SU-DHL-6 (cell line): ENCODE results near the gene NTSR1.

Experiments used
- H2AFZ ChIP-seq: fragments of 200-600 bp; sonication (generic); 2 replicates; pipeline ENCODE4 v1.6.1; 2014; ENCODE audit warnings: low read depth, mild to moderate bottlenecking, moderate library complexity, mixed read lengths, antibody characterized with exemption, low read length; ENCODE audit not compliant: severe bottlenecking
- H3F3A ChIP-seq: fragments of 200-600 bp; shearing (Covaris generic); 2 replicates; pipeline ENCODE4 v1.6.0; 2016; ENCODE audit warnings: antibody characterized with exemption, mild to moderate bottlenecking; ENCODE audit not compliant: insufficient read depth
- H3K27ac ChIP-seq: fragments of 200-600 bp; sonication (generic); 2 replicates; pipeline ENCODE4 v1.5.1; 2016; ENCODE audit warnings: low read depth, mild to moderate bottlenecking, low read length, moderate library complexity, mixed read lengths
- H3K27me3 ChIP-seq: fragments of 200-600 bp; sonication (generic), shearing (Covaris generic); 2 replicates; pipeline ENCODE4 v1.6.0; 2014; ENCODE audit warnings: mild to moderate bottlenecking, low read length
- H3K36me3 ChIP-seq: fragments of 200-600 bp; sonication (generic); 2 replicates; pipeline ENCODE4 v1.6.1; 2014; ENCODE audit warnings: mild to moderate bottlenecking, low read length, mixed read lengths
- H3K4me2 ChIP-seq: fragments of 300-600, 200-600 bp; shearing (Covaris generic), sonication (generic); 2 replicates; pipeline ENCODE4 v1.6.0; 2014; ENCODE audit warnings: low read length, low read depth, mild to moderate bottlenecking; ENCODE audit not compliant: poor library complexity, severe bottlenecking
- H3K4me3 ChIP-seq: fragments of 200-600 bp; sonication (generic); 2 replicates; pipeline ENCODE4 v1.5.1; 2014; ENCODE audit warnings: antibody characterized with exemption, low read length, mild to moderate bottlenecking, mixed read lengths; ENCODE audit not compliant: insufficient read depth, poor library complexity, severe bottlenecking
- H3K79me2 ChIP-seq: fragments of 200-600 bp; sonication (generic); 2 replicates; pipeline ENCODE4 v1.6.1; 2014; ENCODE audit warnings: mild to moderate bottlenecking, low read length, moderate library complexity; ENCODE audit not compliant: insufficient read depth
- H3K9ac ChIP-seq: fragments of 200-600 bp; sonication (generic); 2 replicates; pipeline ENCODE4 v1.7.0; 2014; ENCODE audit warnings: mild to moderate bottlenecking, low read length
- H3K9me2 ChIP-seq: fragments of 200-600 bp; sonication (generic); replicated peaks from 2 replicates; pipeline ENCODE4 v1.6.1; 2014; ENCODE audit warnings: low read length; ENCODE audit not compliant: insufficient read depth
- H3K9me3 ChIP-seq: fragments of 200-600 bp; sonication (generic); 2 replicates; pipeline ENCODE4 v1.6.1; 2014; ENCODE audit warnings: low read length, mixed read lengths; ENCODE audit not compliant: insufficient read depth
- H4K20me1 ChIP-seq: fragments of 200-600 bp; sonication (generic); 2 replicates; pipeline ENCODE4 v1.6.1; 2014; ENCODE audit warnings: low read depth, mild to moderate bottlenecking, antibody characterized with exemption, low read length, moderate library complexity, mixed read lengths
- CTCF ChIP-seq: fragments of 200-600 bp; sonication (generic); IDR thresholded peaks from one replicate; pipeline ENCODE4 v1.5.1; 2017; ENCODE audit warnings: antibody characterized with exemption, mild to moderate bottlenecking, low read length, moderate library complexity; ENCODE audit not compliant: insufficient read depth, poor library complexity, severe bottlenecking
- EZH2phosphoT487 ChIP-seq: fragments of 200-600 bp; sonication (generic), shearing (Covaris generic); conservative IDR thresholded peaks from 2 replicates; pipeline ENCODE4 v1.6.1; 2018; ENCODE audit warnings: mild to moderate bottlenecking, antibody characterized with exemption, low read length, moderate library complexity, mixed read lengths

The NTSR1 gene

GRCh38 chr20:62802026-62802712, 93.5 kb downstream of the NTSR1 start:
- Histone ChIP-seq H4K20me1 (no peaks in the 10 kb centered on the region; the same call in 1 of the 2 replicates), H3K9ac (no peak overlapping the region), H3K9me2 (no peaks in the 10 kb centered on the region), H3F3A (peaks cover 14% of the 10 kb centered on the region), H3K27ac (no peak overlapping the region), H2AFZ (no peak overlapping the region), H3K79me2 (peaks cover 9% of the 10 kb centered on the region), H3K36me3 (no peaks in the 10 kb centered on the region), H3K27me3 (no peaks in the 10 kb centered on the region), H3K4me2 (no peak overlapping the region), H3K4me3 (no peak overlapping the region), H3K9me3 (no peaks in the 10 kb centered on the region)
- no peak for TF ChIP-seq EZH2phosphoT487
- no peak for TF ChIP-seq CTCF

GRCh38 chr20:62804021-62804626, 95.5 kb downstream of the NTSR1 start:
- Histone ChIP-seq H3K9ac (peak overlapping the region; percentile 90), H3K27ac (peak overlapping the region; percentile 61), H3F3A (peaks cover 14% of the 10 kb centered on the region), H3K4me2 (peak overlapping the region; percentile 84), H3K79me2 (peaks cover 9% of the 10 kb centered on the region), H2AFZ (peak overlapping the region; percentile 96), H3K36me3 (no peaks in the 10 kb centered on the region), H3K27me3 (no peaks in the 10 kb centered on the region), H3K4me3 (peak overlapping the region; percentile 45), H3K9me3 (no peaks in the 10 kb centered on the region), H3K9me2 (no peaks in the 10 kb centered on the region), H4K20me1 (no peaks in the 10 kb centered on the region; the same call in 1 of the 2 replicates)
- TF ChIP-seq CTCF (no peak), EZH2phosphoT487 (no peak)

- peak within 1 kb of the TSS; percentile 93 for H3K4me3 ChIP-seq
- H3K9ac ChIP-seq, result peak within 1 kb of the TSS; percentile 90
- H3K9me3 ChIP-seq, result no peaks in the 10 kb centered on the region
- H3K79me2 ChIP-seq, result peaks cover 9% of the 10 kb centered on the region
- H3K36me3 ChIP-seq, result no peaks in the 10 kb centered on the region
- no peak for TF ChIP-seq CTCF
- no peak for TF ChIP-seq EZH2phosphoT487
- peak within 1 kb of the TSS; percentile 84 for H3K4me2 ChIP-seq
- H3F3A ChIP-seq, result peaks cover 14% of the 10 kb centered on the region
- no peaks in the 10 kb centered on the region for H3K9me2 ChIP-seq
- no peaks in the 10 kb centered on the region; the same call in 1 of the 2 replicates for H4K20me1 ChIP-seq
- H3K27ac ChIP-seq, result peak within 1 kb of the TSS; percentile 61
- H2AFZ ChIP-seq, result peak within 1 kb of the TSS; percentile 96
- H3K27me3 ChIP-seq, result no peaks in the 10 kb centered on the region
Measured at GRCh38 chr20:62804627-62805154, 96.1 kb downstream of the NTSR1 start, which contains the start of gene OGFR. Gene OGFR (plus strand): TSS chr20:62804835. CDS start chr20:62804860, 25 bp downstream.
